ENCODE results near the gene PRKCSH. TPM values are rescaled to one million over a fixed set of nuclear protein-coding genes. Genes with fewer than 3 reads are reported as not detected.
A peak's percentile ranks its signal among the peaks of the same experiment; 100 is the strongest.

PRKCSH gene
- total and polyA plus RNA-seq, 2 donors (not counting 1 experiment from before 2014, with no cell fraction given) = 259 to 402 TPM

DNA sequence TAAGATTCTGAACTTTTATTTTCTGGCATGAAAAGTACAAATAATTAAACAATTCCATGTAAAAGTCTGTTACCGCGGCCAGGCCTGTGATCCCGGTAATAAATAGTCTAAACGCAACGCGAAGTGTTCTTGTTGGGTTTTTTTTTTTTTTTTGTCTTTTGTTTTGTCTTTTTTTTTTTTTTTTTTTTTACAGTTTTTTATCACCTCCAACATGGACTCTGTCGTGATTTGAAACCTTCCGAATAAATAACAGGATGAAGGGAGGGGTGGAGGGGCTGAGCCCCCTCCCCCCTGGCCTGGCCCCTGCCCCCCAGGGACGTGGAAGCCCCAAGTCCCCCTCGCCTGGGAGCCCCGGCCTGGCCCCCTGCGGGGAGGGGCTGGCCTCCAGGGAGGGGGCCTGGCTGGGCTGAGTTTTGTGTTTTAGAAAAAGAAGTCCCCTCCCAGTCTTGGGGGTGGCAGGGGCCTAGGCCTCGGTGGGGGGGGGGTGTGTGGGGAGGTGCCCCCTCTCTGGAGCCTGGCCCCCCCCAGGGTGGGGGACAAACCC is 16.0 kb downstream of the PRKCSH start:
- Mint-ChIP-seq H3K9me3 (ENCODE audit: insufficient read depth) (no peaks in the 10 kb centered on the region), H3K27me3 (no peaks in the 10 kb centered on the region), H3K27ac (no peak overlapping the region), H3K4me3 (no peak overlapping the region), H3K4me1 (peaks cover 8% of the 10 kb centered on the region)
- TF ChIP-seq EZH2 (IDR thresholded peaks at IDR 0.05; ENCODE audit: borderline replicate concordance, insufficient read depth, low read depth, low read length, poor library complexity, severe bottlenecking) = no peak
- TF ChIP-seq, protein P1, sequence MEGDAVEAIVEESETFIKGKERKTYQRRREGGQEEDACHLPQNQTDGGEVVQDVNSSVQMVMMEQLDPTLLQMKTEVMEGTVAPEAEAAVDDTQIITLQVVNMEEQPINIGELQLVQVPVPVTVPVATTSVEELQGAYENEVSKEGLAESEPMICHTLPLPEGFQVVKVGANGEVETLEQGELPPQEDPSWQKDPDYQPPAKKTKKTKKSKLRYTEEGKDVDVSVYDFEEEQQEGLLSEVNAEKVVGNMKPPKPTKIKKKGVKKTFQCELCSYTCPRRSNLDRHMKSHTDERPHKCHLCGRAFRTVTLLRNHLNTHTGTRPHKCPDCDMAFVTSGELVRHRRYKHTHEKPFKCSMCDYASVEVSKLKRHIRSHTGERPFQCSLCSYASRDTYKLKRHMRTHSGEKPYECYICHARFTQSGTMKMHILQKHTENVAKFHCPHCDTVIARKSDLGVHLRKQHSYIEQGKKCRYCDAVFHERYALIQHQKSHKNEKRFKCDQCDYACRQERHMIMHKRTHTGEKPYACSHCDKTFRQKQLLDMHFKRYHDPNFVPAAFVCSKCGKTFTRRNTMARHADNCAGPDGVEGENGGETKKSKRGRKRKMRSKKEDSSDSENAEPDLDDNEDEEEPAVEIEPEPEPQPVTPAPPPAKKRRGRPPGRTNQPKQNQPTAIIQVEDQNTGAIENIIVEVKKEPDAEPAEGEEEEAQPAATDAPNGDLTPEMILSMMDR (IDR thresholded peaks at IDR 0.05) = no peak
- ChIA-PET CTCF (interaction anchor here (1.1 to 1.4 kb wide), 2 partner anchors 74 to 77 kb away, joined by 3 to 5 read pairs; partner anchors contain the start of gene SWSAP1), POLR2A (no interaction called here)
- DNase-seq (no peak), ATAC-seq (ENCODE audit: low read depth) (no peak)
- H3K9me3 ChIP-seq (ENCODE audit: control extremely low read depth in 1 of 3, control insufficient read depth in 2 of 3, insufficient read depth in 1 of 3, low read length in 2 of 3) = no peaks in the 10 kb centered on the region
- no peak overlapping the region for H3K9ac ChIP-seq (ENCODE audit: low read length)
- intact Hi-C loops (cut with micrococcal nuclease) = no loop called here
- peaks cover 13% of the 10 kb centered on the region for H4K20me1 ChIP-seq (ENCODE audit: control insufficient read depth, insufficient read depth, low read length, poor library complexity, severe bottlenecking)
- H3K79me2 ChIP-seq (ENCODE audit: control insufficient read depth, insufficient read depth, low read length) = no peaks in the 10 kb centered on the region
- H3K4me2 ChIP-seq (replicated peaks; ENCODE audit: low read depth, low read length, poor library complexity, severe bottlenecking) = no peak overlapping the region
- no peak overlapping the region for H3K27ac ChIP-seq (ENCODE audit: low read length in 2 of 2)
- H3K36me3 ChIP-seq (replicated peaks in 1 of 2; ENCODE audit: control extremely low read depth in 1 of 2, control insufficient read depth in 1 of 2, extremely low read depth in 1 of 2, insufficient read depth in 2 of 2, low read length in 1 of 2) = peaks cover 0 to 35% of the 10 kb centered on the region in 2 experiments
- H3K27me3 ChIP-seq (replicated peaks in 1 of 4; ENCODE audit: control extremely low read depth in 1 of 4, control insufficient read depth in 3 of 4, insufficient read depth in 4 of 4, low read length in 3 of 4) = no peaks in the 10 kb centered on the region
- WGBS (ENCODE audit: insufficient coverage) = no CpG with 5 or more reads among the region's 13 CpGs
- H3K4me1 ChIP-seq (ENCODE audit: control insufficient read depth in 2 of 2, insufficient read depth in 2 of 2, low read length in 2 of 2) = peaks cover 0 to 5% of the 10 kb centered on the region in 2 donors
- H2AFZ ChIP-seq (ENCODE audit: insufficient read depth, low read depth, low read length, poor library complexity, severe bottlenecking) = no peak overlapping the region
- H3K4me3 ChIP-seq (ENCODE audit: control extremely low read depth in 1 of 5, extremely low read depth in 1 of 5, insufficient read depth in 1 of 5, low read depth in 2 of 5, low read length in 4 of 5) = no peak overlapping the region

DNA sequence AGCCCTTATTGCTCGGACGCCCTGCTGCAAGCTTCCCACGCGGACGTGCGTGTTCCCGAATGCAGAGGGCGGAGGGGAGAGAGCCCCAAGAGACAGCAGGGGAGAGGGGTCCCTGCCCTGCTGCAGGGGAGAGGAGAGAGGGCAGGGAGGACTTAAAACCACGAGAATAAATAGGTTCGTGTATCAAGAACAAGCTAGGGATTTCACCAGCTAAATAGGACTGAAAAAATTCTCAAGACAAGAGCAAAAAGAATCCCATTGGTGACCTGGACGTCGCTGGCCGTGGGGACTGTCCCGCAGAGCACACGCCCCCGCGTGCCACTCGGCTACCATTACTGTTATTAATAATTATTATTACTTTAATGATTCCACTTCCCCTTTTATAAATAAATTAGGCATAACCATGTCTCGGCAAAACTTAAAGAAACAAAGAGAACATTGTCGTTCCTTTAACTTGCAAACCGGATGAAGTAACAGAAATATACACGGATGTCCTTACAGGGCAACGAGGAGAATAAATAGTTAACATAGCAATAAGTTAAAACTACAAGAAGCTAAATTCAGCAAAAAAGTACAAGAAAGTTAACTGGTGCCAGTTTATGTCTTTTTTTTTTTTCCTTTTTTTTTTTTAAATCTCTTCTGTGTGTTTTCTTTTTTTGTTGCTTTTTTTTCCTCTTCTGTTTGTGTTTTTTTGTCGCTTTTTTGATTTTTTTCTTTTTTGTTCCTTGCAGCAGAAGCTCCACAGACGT is 16.6 kb downstream of the PRKCSH start:
- WGBS (ENCODE audit: insufficient coverage) = 61% methylated on average over 8 of the region's 25 CpGs
- Histone ChIP-seq H3K4me1 (ENCODE audit: control insufficient read depth in 2 of 2, insufficient read depth in 2 of 2, low read length in 2 of 2) (peaks cover 0 to 5% of the 10 kb centered on the region in 2 donors), H3K4me3 (ENCODE audit: control extremely low read depth in 1 of 5, extremely low read depth in 1 of 5, insufficient read depth in 1 of 5, low read depth in 2 of 5, low read length in 4 of 5) (no peak overlapping the region), H3K36me3 (replicated peaks in 1 of 2; ENCODE audit: control extremely low read depth in 1 of 2, control insufficient read depth in 1 of 2, extremely low read depth in 1 of 2, insufficient read depth in 2 of 2, low read length in 1 of 2) (peaks cover 0 to 32% of the 10 kb centered on the region in 2 experiments), H3K79me2 (ENCODE audit: control insufficient read depth, insufficient read depth, low read length) (no peaks in the 10 kb centered on the region), H3K4me2 (replicated peaks; ENCODE audit: low read depth, low read length, poor library complexity, severe bottlenecking) (no peak overlapping the region), H2AFZ (ENCODE audit: insufficient read depth, low read depth, low read length, poor library complexity, severe bottlenecking) (no peak overlapping the region), H3K9ac (ENCODE audit: low read length) (no peak overlapping the region), H4K20me1 (ENCODE audit: control insufficient read depth, insufficient read depth, low read length, poor library complexity, severe bottlenecking) (peaks cover 7% of the 10 kb centered on the region), H3K9me3 (ENCODE audit: control extremely low read depth in 1 of 3, control insufficient read depth in 2 of 3, insufficient read depth in 1 of 3, low read length in 2 of 3) (no peaks in the 10 kb centered on the region), H3K27ac (ENCODE audit: low read length in 2 of 2) (no peak overlapping the region), H3K27me3 (replicated peaks in 1 of 4; ENCODE audit: control extremely low read depth in 1 of 4, control insufficient read depth in 3 of 4, insufficient read depth in 4 of 4, low read length in 3 of 4) (no peaks in the 10 kb centered on the region)
- TF ChIP-seq, protein P1 (IDR thresholded peaks at IDR 0.05) = no peak
- TF ChIP-seq EZH2 (IDR thresholded peaks at IDR 0.05; ENCODE audit: borderline replicate concordance, insufficient read depth, low read depth, low read length, poor library complexity, severe bottlenecking) = no peak
- Mint-ChIP-seq H3K4me1 (peaks cover 8% of the 10 kb centered on the region), H3K27ac (no peak overlapping the region), H3K4me3 (peak overlapping the region; percentile 49), H3K27me3 (no peaks in the 10 kb centered on the region), H3K9me3 (ENCODE audit: insufficient read depth) (no peaks in the 10 kb centered on the region)
- intact Hi-C loops (cut with micrococcal nuclease) = no loop called here
- ChIA-PET CTCF (interaction anchor here (0.6 to 1.4 kb wide), 7 partner anchors 9 to 142 kb away, joined by 3 to 6 read pairs (median 4); partner anchors contain the start of gene SWSAP1), POLR2A (no interaction called here)
- ATAC-seq (ENCODE audit: low read depth) (no peak), DNase-seq (no peak)
